ENCODE measurements around the gene HSFX1.

Gene HSFX1

GRCh38 chrX:149803458-149804062 lies 29.7 kb downstream of the HSFX1 start:
- FAIRE-seq (no peak), DNase-seq (ENCODE audit: insufficient read length, low spot score) (no peak)

GRCh38 chrX:149804102-149804501 lies 30.2 kb downstream of the HSFX1 start:
- no peak for DNase-seq (ENCODE audit: insufficient read length, low spot score)
- FAIRE-seq: no peak

DNA sequence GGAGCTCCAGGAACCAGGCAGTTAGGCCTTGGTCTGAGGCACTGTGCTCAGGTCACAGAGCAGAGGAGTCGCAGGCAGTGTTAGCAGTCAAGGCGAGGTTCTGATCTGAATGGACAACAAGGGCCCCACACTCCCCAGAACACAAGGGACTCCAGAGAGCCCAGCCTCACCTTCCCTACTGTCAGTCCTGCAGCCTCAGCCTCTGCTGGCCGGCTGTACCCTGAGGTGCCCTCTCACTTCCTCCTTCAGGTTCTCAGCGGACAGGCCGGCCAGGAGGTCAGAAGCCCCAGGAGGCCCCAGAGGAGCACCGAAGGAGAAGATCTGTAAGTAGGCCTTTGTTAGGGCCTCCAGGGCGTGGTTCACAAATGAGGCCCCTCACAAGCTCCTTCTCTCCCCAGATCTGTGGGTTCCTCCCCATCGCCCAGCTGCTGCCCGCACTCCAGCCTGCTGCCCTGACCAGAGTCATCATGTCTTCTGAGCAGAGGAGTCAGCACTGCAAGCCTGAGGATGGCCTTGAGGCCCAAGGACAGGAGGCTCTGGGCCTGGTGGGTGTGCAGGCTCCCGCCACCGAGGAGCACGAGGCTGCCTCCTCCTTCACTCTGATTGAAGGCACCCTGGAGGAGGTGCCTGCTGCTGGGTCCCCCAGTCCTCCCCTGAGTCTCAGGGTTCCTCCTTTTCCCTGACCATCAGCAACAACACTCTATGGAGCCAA lies 34.0 kb downstream of the HSFX1 start:
- FAIRE-seq: no peak
- DNase-seq (ENCODE audit: insufficient read length, low spot score): no peak

DNA sequence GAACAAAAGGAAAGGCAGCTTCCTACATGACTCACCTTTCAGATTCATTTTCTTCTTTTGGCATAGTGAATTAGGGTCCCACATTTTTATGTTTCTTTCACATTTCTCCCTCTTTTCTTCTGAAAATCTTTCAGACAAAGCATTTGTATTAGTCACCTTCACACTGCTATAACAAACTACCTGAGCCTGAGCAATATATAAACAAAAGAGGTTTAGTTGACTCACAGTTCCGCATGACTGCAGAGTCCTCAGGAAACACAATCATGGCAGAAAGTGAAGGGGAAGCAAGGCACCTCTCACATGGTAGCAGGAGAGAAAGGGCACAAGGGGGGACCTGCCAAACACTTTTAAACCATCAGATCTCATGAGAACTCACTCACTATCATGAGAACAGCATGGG lies 44.8 kb downstream of the HSFX1 start:
- DNase-seq (ENCODE audit: insufficient read length, low spot score): no peak
- FAIRE-seq: no peak

DNA sequence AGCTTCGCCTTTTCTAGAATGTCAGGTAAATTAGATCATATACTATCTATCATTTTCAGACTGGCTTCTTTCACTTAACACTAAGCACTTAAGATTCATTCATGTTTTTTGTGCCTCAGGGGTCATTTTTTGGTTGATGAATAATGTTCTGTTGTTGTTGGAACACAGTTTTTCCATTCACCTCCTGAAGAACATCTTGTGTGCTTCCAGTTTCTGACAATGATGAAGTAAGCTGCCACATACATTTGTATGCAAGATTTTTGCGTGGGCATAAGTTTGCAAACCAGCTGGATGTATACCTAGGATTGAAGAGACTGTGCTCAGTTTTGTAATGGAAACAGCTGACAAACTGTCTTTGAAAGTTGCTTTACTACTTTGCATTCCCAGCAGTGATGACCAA lies 45.5 kb downstream of the HSFX1 start:
- no peak for DNase-seq (ENCODE audit: insufficient read length, low spot score)
- FAIRE-seq: no peak

DNA sequence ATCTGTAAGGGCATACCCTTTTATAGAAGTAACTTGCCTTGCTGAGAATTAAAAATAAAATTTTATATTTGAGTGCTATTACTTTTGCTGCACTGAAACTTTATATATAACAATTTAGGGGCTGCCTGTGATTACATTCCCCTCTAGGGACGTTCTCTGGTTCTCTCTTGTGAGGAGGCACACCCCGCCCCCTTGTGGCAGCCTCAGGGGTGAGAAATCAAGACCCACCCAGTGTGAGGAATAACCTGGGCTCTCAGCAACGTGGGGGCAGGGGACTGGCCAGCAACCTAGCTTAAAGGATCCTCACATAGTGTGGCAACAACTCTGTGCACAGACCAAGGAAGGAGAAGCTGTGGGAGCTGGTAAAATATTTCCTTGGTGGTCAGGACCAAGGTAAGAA lies 51.6 kb downstream of the HSFX1 start:
- DNase-seq (ENCODE audit: insufficient read length, low spot score) (no peak), FAIRE-seq (no peak)
